Measurements from ENCODE around the gene UXS1. TPM values are rescaled to one million over a fixed set of nuclear protein-coding genes. Genes with fewer than 3 reads are reported as not detected.

The UXS1 gene
- polyA plus RNA-seq, 1 donor from 2014 or later: 19.1 TPM

GRCh38 chr2:106054880-106055655 lies 139.0 kb downstream of the UXS1 start:
- Histone ChIP-seq H3K27ac (ENCODE audit: low read length) (no peak overlapping the region), H3K27me3 (ENCODE audit: insufficient read depth, low read depth, low read length) (no peaks in the 10 kb centered on the region), H3F3A (ENCODE audit: insufficient read depth, low read length, poor library complexity, severe bottlenecking) (no peaks in the 10 kb centered on the region), H3K9ac (ENCODE audit: low read length) (no peak overlapping the region), H3K4me3 (ENCODE audit: low read length) (no peak overlapping the region), H3K9me2 (ENCODE audit: insufficient read depth, low read length) (no peaks in the 10 kb centered on the region), H3K9me3 (ENCODE audit: low read length) (no peaks in the 10 kb centered on the region), H4K20me1 (ENCODE audit: insufficient read depth) (no peaks in the 10 kb centered on the region), H3K36me3 (ENCODE audit: insufficient read depth, low read length) (no peaks in the 10 kb centered on the region), H3K4me2 (ENCODE audit: low read length) (no peak overlapping the region), H2AFZ (ENCODE audit: low read depth, low read length) (no peak overlapping the region), H3K79me2 (replicated peaks; ENCODE audit: insufficient read depth, low read length) (no peaks in the 10 kb centered on the region)
- TF ChIP-seq MXI1 (conservative IDR thresholded peaks at IDR 0.05; ENCODE audit: poor library complexity, severe bottlenecking) (no peak), EZH2 (IDR thresholded peaks at IDR 0.05; ENCODE audit: borderline replicate concordance, insufficient read depth, low read length, poor library complexity, severe bottlenecking) (no peak), SMC3 (conservative IDR thresholded peaks at IDR 0.05; ENCODE audit: poor library complexity) (no peak), EP300 (conservative IDR thresholded peaks at IDR 0.05; ENCODE audit: poor library complexity, severe bottlenecking) (no peak), RAD21 (conservative IDR thresholded peaks at IDR 0.05) (no peak), TAF1 (IDR thresholded peaks at IDR 0.05; ENCODE audit: low read depth) (no peak), POLR2AphosphoS5 (IDR thresholded peaks at IDR 0.05) (no peak), CTCF (IDR thresholded peaks at IDR 0.05; ENCODE audit: poor library complexity, severe bottlenecking) (no peak), REST (IDR thresholded peaks at IDR 0.05; ENCODE audit: borderline replicate concordance) (no peak)

- Histone ChIP-seq H3K9me2 (ENCODE audit: insufficient read depth, low read length) (no peaks in the 10 kb centered on the region), H3K4me3 (ENCODE audit: low read length) (no peak overlapping the region), H4K20me1 (ENCODE audit: insufficient read depth) (no peaks in the 10 kb centered on the region), H3K27ac (ENCODE audit: low read length) (no peak overlapping the region), H3K9ac (ENCODE audit: low read length) (no peak overlapping the region), H3K79me2 (replicated peaks; ENCODE audit: insufficient read depth, low read length) (no peaks in the 10 kb centered on the region), H3F3A (ENCODE audit: insufficient read depth, low read length, poor library complexity, severe bottlenecking) (no peaks in the 10 kb centered on the region), H3K9me3 (ENCODE audit: low read length) (no peaks in the 10 kb centered on the region), H3K27me3 (ENCODE audit: insufficient read depth, low read depth, low read length) (no peaks in the 10 kb centered on the region), H3K4me2 (ENCODE audit: low read length) (no peak overlapping the region), H2AFZ (ENCODE audit: low read depth, low read length) (no peak overlapping the region), H3K36me3 (ENCODE audit: insufficient read depth, low read length) (no peaks in the 10 kb centered on the region)
- TF ChIP-seq REST (IDR thresholded peaks at IDR 0.05; ENCODE audit: borderline replicate concordance): no peak
- TF ChIP-seq EP300 (conservative IDR thresholded peaks at IDR 0.05; ENCODE audit: poor library complexity, severe bottlenecking): no peak
- no peak for TF ChIP-seq MXI1 (conservative IDR thresholded peaks at IDR 0.05; ENCODE audit: poor library complexity, severe bottlenecking)
- TF ChIP-seq POLR2AphosphoS5 (IDR thresholded peaks at IDR 0.05): no peak
- no peak for TF ChIP-seq CTCF (IDR thresholded peaks at IDR 0.05; ENCODE audit: poor library complexity, severe bottlenecking)
- no peak for TF ChIP-seq EZH2 (IDR thresholded peaks at IDR 0.05; ENCODE audit: borderline replicate concordance, insufficient read depth, low read length, poor library complexity, severe bottlenecking)
- no peak for TF ChIP-seq TAF1 (IDR thresholded peaks at IDR 0.05; ENCODE audit: low read depth)
- TF ChIP-seq RAD21 (conservative IDR thresholded peaks at IDR 0.05): no peak
- no peak for TF ChIP-seq SMC3 (conservative IDR thresholded peaks at IDR 0.05; ENCODE audit: poor library complexity)
These were observed 139.8 kb downstream of the UXS1 start for GRCh38 chr2:106054321-106054720.
